ENCODE results near the gene SMYD3. TPM values are rescaled to one million over a fixed set of nuclear protein-coding genes. Genes with fewer than 3 reads are reported as not detected.

Gene SMYD3
- total RNA-seq, 1 donor from 2014 or later: 35.4 TPM

DNA sequence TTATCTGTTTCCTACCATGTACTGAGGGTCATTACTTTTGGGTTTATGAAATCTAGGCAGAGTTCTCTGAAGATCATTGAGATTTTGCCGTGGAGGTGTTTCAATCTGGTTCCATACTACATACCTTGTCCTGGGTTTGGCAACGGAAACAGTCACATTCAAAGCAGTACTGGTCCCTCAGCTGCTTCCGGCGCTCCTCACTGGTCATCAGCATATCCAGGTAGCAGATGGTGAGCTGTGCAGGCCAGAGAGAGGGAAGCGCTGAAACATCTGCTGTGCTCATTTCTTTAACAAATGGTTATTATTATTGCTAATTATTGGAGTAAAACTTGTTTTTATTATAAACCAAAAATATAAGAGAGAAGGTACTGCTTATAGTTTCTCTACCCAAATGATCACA, 591.7 kb downstream of the SMYD3 start:
- peaks cover 3% of the 10 kb centered on the region for H3K27me3 Mint-ChIP-seq (ENCODE audit: unreplicated experiment)
- DNase-seq: peak; percentile 55
- TF ChIP-seq, protein P1, sequence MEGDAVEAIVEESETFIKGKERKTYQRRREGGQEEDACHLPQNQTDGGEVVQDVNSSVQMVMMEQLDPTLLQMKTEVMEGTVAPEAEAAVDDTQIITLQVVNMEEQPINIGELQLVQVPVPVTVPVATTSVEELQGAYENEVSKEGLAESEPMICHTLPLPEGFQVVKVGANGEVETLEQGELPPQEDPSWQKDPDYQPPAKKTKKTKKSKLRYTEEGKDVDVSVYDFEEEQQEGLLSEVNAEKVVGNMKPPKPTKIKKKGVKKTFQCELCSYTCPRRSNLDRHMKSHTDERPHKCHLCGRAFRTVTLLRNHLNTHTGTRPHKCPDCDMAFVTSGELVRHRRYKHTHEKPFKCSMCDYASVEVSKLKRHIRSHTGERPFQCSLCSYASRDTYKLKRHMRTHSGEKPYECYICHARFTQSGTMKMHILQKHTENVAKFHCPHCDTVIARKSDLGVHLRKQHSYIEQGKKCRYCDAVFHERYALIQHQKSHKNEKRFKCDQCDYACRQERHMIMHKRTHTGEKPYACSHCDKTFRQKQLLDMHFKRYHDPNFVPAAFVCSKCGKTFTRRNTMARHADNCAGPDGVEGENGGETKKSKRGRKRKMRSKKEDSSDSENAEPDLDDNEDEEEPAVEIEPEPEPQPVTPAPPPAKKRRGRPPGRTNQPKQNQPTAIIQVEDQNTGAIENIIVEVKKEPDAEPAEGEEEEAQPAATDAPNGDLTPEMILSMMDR (IDR thresholded peaks at IDR 0.05; ENCODE audit: partially characterized antibody, unreplicated experiment): no peak
- H3K4me3 Mint-ChIP-seq (ENCODE audit: unreplicated experiment): no peak overlapping the region
- peaks cover 2% of the 10 kb centered on the region for H3K9me3 Mint-ChIP-seq (ENCODE audit: unreplicated experiment)
- peaks cover 12% of the 10 kb centered on the region for H3K4me1 Mint-ChIP-seq (ENCODE audit: low read depth, unreplicated experiment)
- peaks cover 4% of the 10 kb centered on the region for H3K36me3 Mint-ChIP-seq (ENCODE audit: unreplicated experiment)
- peak overlapping the region; percentile 76 for H3K27ac Mint-ChIP-seq (ENCODE audit: unreplicated experiment)

- Mint-ChIP-seq H3K9me3 (ENCODE audit: unreplicated experiment) (no peaks in the 10 kb centered on the region), H3K27ac (ENCODE audit: unreplicated experiment) (no peak overlapping the region), H3K4me3 (ENCODE audit: unreplicated experiment) (no peak overlapping the region), H3K4me1 (ENCODE audit: low read depth, unreplicated experiment) (no peaks in the 10 kb centered on the region), H3K27me3 (ENCODE audit: unreplicated experiment) (no peaks in the 10 kb centered on the region), H3K36me3 (ENCODE audit: unreplicated experiment) (peaks cover 7% of the 10 kb centered on the region)
- TF ChIP-seq, protein P1 (IDR thresholded peaks at IDR 0.05; ENCODE audit: partially characterized antibody, unreplicated experiment): no peak
- no peak for DNase-seq
Observed at GRCh38 chr1:245908543-245908942, 598.5 kb downstream of the SMYD3 start.

DNA sequence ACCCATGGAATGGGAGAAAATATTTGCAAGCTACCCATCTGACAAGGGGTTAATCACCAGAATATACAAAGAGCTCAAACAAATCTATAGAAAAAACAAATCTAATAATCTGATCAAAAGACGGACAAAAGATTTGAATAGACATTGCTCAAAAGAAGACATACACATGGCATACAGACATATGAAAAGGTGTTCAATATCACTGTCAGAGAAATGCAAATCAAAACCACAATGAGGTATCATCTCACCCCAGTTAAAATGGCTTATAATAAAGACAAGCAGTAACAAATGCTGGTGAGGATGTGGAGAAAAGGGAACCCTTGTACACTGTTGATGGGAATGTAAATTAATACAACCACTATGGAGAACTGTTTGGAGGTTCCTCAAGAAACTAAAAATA, 600.9 kb downstream of the SMYD3 start:
- no peaks in the 10 kb centered on the region for H3K4me1 Mint-ChIP-seq (ENCODE audit: low read depth, unreplicated experiment)
- TF ChIP-seq, protein P1 (IDR thresholded peaks at IDR 0.05; ENCODE audit: partially characterized antibody, unreplicated experiment): no peak
- no peak for DNase-seq
- peaks cover 7% of the 10 kb centered on the region for H3K36me3 Mint-ChIP-seq (ENCODE audit: unreplicated experiment)
- peaks cover 2% of the 10 kb centered on the region for H3K9me3 Mint-ChIP-seq (ENCODE audit: unreplicated experiment)
- no peak overlapping the region for H3K27ac Mint-ChIP-seq (ENCODE audit: unreplicated experiment)
- H3K4me3 Mint-ChIP-seq (ENCODE audit: unreplicated experiment): no peak overlapping the region
- no peaks in the 10 kb centered on the region for H3K27me3 Mint-ChIP-seq (ENCODE audit: unreplicated experiment)

DNA sequence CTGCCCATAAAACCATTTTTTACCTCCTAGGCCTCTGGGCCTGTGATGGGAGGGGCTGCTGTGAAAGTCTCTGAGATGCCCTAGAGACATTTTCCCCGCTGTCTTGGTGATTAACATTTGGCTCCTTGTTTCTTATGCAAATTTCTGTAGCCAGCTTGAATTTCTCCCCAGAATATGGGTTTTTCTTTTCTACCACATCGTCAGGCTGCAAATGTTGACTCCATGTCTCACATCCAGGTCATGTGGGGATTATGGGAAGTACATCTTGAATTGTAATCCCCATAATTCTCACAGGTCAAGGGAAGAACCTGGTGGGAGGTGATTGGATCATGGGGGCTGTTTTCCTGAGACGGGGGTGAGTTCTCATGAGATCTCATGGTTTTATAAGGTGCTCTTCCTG, 603.2 kb downstream of the SMYD3 start:
- Mint-ChIP-seq H3K27ac (ENCODE audit: unreplicated experiment) (no peak overlapping the region), H3K4me1 (ENCODE audit: low read depth, unreplicated experiment) (no peaks in the 10 kb centered on the region), H3K9me3 (ENCODE audit: unreplicated experiment) (peaks cover 2% of the 10 kb centered on the region), H3K27me3 (ENCODE audit: unreplicated experiment) (no peaks in the 10 kb centered on the region), H3K4me3 (ENCODE audit: unreplicated experiment) (no peak overlapping the region), H3K36me3 (ENCODE audit: unreplicated experiment) (peaks cover 7% of the 10 kb centered on the region)
- TF ChIP-seq, protein P1 (IDR thresholded peaks at IDR 0.05; ENCODE audit: partially characterized antibody, unreplicated experiment): no peak
- no peak for DNase-seq

- DNase-seq: no peak
- TF ChIP-seq, protein P1 (IDR thresholded peaks at IDR 0.05; ENCODE audit: partially characterized antibody, unreplicated experiment): no peak
- H3K36me3 Mint-ChIP-seq (ENCODE audit: unreplicated experiment): peaks cover 7% of the 10 kb centered on the region
- H3K4me3 Mint-ChIP-seq (ENCODE audit: unreplicated experiment): no peak overlapping the region
- no peaks in the 10 kb centered on the region for H3K4me1 Mint-ChIP-seq (ENCODE audit: low read depth, unreplicated experiment)
- no peak overlapping the region for H3K27ac Mint-ChIP-seq (ENCODE audit: unreplicated experiment)
- peaks cover 2% of the 10 kb centered on the region for H3K9me3 Mint-ChIP-seq (ENCODE audit: unreplicated experiment)
- H3K27me3 Mint-ChIP-seq (ENCODE audit: unreplicated experiment): no peaks in the 10 kb centered on the region
Observed at GRCh38 chr1:245901565-245901964, 605.5 kb downstream of the SMYD3 start.
